ENCODE results near the gene AGFG2.

The AGFG2 gene

GRCh38 chr7:100539436-100540006 lies 518 bp downstream of the AGFG2 start (continued):
- TF ChIP-seq ZNF341 (tag by site-specific recombination; IDR thresholded peaks at IDR 0.05; ENCODE audit: low read depth) = peak; percentile 93
- TF ChIP-seq, protein P1, sequence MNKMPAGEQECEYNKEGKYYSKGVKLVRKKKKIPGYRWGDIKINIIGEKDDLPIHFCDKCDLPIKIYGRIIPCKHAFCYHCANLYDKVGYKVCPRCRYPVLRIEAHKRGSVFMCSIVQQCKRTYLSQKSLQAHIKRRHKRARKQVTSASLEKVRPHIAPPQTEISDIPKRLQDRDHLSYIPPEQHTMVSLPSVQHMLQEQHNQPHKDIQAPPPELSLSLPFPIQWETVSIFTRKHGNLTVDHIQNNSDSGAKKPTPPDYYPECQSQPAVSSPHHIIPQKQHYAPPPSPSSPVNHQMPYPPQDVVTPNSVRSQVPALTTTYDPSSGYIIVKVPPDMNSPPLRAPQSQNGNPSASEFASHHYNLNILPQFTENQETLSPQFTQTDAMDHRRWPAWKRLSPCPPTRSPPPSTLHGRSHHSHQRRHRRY (tag by site-specific recombination; IDR thresholded peaks at IDR 0.05) = no peak
- TF ChIP-seq ZNF23 (tag by site-specific recombination; IDR thresholded peaks at IDR 0.05; ENCODE audit: borderline replicate concordance) = no peak
- no peak for TF ChIP-seq ZNF707 (tag by site-specific recombination; IDR thresholded peaks at IDR 0.05)
- no peak for TF ChIP-seq ZNF555 (tag by site-specific recombination; conservative IDR thresholded peaks at IDR 0.05)
- 0 out of 2 replicates have a peak, but pooled peaks have one; percentile 3 for TF ChIP-seq ZFP37 (tag by site-specific recombination; IDR thresholded peaks at IDR 0.05)
- TF ChIP-seq, protein P2, sequence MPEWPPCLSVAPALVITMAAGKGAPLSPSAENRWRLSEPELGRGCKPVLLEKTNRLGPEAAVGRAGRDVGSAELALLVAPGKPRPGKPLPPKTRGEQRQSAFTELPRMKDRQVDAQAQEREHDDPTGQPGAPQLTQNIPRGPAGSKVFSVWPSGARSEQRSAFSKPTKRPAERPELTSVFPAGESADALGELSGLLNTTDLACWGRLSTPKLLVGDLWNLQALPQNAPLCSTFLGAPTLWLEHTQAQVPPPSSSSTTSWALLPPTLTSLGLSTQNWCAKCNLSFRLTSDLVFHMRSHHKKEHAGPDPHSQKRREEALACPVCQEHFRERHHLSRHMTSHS (tag by site-specific recombination; IDR thresholded peaks at IDR 0.05) = no peak
- TF ChIP-seq ZNF350 (tag by site-specific recombination; IDR thresholded peaks at IDR 0.05) = no peak
- TF ChIP-seq ZNF571 (tag by site-specific recombination; IDR thresholded peaks at IDR 0.05) = no peak
- no peak for TF ChIP-seq ZNF121 (tag by site-specific recombination; IDR thresholded peaks at IDR 0.05)
- TF ChIP-seq ZNF335 (tag by site-specific recombination; conservative IDR thresholded peaks at IDR 0.05) = no peak; the same call in 1 of the 2 replicates
- TF ChIP-seq GLIS1 (tag by site-specific recombination; IDR thresholded peaks at IDR 0.05) = no peak
- no peak for TF ChIP-seq ZNF311 (tag by site-specific recombination; IDR thresholded peaks at IDR 0.05; ENCODE audit: borderline replicate concordance)
- no peak; the same call in 1 of the 2 replicates for TF ChIP-seq SP7 (tag by site-specific recombination; IDR thresholded peaks at IDR 0.05)
- TF ChIP-seq ZNF157 (tag by site-specific recombination; IDR thresholded peaks at IDR 0.05) = no peak
- TF ChIP-seq ZNF660 (tag by site-specific recombination; IDR thresholded peaks at IDR 0.05) = no peak
- 0 out of 2 replicates have a peak, but pooled peaks have one; percentile 26 for TF ChIP-seq KLF7 (tag by site-specific recombination; IDR thresholded peaks at IDR 0.05; ENCODE audit: borderline replicate concordance)
- TF ChIP-seq ZNF449 (tag by site-specific recombination; IDR thresholded peaks at IDR 0.05) = no peak
- TF ChIP-seq ZNF10 (tag by site-specific recombination; IDR thresholded peaks at IDR 0.05) = no peak
- TF ChIP-seq PRDM10 (tag by site-specific recombination; IDR thresholded peaks at IDR 0.05) = no peak
- no peak for TF ChIP-seq ZNF561 (tag by site-specific recombination; IDR thresholded peaks at IDR 0.05; ENCODE audit: borderline replicate concordance)
- peak; percentile 7 for TF ChIP-seq ZBTB8A (tag by site-specific recombination; IDR thresholded peaks at IDR 0.05)
- no peak for TF ChIP-seq ZSCAN16 (tag by site-specific recombination; IDR thresholded peaks at IDR 0.05)
- no peak for TF ChIP-seq ZNF426 (tag by site-specific recombination; IDR thresholded peaks at IDR 0.05)
- TF ChIP-seq ZSCAN5A (tag by site-specific recombination; IDR thresholded peaks at IDR 0.05) = 0 out of 2 replicates have a peak, but pooled peaks have one; percentile 60
- TF ChIP-seq ZNF112 (tag by site-specific recombination; IDR thresholded peaks at IDR 0.05) = no peak
- no peak for TF ChIP-seq RBAK (tag by site-specific recombination; IDR thresholded peaks at IDR 0.05)
- 0 out of 2 replicates have a peak, but pooled peaks have one; percentile 49 for TF ChIP-seq ZNF785 (tag by site-specific recombination; IDR thresholded peaks at IDR 0.05)
- TF ChIP-seq MYNN (tag by site-specific recombination; IDR thresholded peaks at IDR 0.05; ENCODE audit: borderline replicate concordance) = 0 out of 2 replicates have a peak, but pooled peaks have one; percentile 16
- TF ChIP-seq ZNF114 (tag by site-specific recombination; IDR thresholded peaks at IDR 0.05) = no peak
- no peak for TF ChIP-seq ZFP41 (tag by site-specific recombination; IDR thresholded peaks at IDR 0.05; ENCODE audit: borderline replicate concordance)
- no peak for TF ChIP-seq ZNF223 (tag by site-specific recombination; IDR thresholded peaks at IDR 0.05)
- TF ChIP-seq GLIS2 (tag by site-specific recombination; IDR thresholded peaks at IDR 0.05) = no peak
